ENCODE results near the gene VHLL. TPM values are rescaled to one million over a fixed set of nuclear protein-coding genes. Genes with fewer than 3 reads are reported as not detected.
A peak's percentile ranks its signal among the peaks of the same experiment; 100 is the strongest.

Gene VHLL
- total RNA-seq, 1 donor: not detected

DNA sequence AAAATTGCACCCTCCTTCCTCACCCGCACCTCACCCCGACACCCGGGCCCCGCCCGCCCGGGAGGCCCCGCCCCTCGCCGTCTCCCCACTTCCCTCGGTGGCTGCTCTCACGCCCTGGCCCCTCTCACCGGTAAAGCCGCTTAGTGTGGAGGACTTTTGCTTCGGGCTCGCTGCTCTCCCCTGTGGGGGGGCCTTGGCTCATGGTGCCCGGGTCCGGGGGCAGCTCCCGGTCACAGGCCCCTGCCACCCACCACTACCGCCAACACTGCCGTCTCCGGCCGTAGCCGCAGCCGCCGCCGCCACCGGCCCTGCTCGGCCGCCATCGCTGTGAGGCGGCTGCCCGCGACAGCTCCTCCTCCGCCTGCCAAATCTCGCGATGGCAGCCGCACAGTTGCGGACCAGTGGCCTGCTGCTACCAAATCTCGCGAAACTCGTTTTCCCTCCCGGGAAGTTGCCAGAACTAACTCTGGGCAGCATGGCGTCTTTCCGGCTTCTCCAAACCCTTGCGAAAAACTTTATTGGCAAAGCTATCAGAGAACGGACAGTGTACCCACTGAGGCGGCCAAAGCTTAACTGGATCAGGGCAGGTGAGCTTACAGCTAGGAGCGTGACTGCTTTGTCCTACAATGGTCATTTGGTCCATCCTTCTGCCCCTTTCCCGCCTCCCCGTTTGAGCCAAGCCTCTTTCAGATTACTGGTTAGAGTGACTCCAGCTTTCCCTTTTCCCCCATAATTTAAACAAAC is 16.5 kb downstream of the VHLL start, which contains the start of gene SMG5:
Gene SMG5 (minus strand): TSS at position 347 of the 744 bp plus-strand sequence. CDS start 145 bp downstream, at position 202.
- H3K27ac ChIP-seq (ENCODE audit: low read depth, low read length): peak within 1 kb of the TSS; percentile 71
- H3K36me3 ChIP-seq (ENCODE audit: insufficient read depth, low read length): peaks cover 17% of the 10 kb centered on the region
- H3K4me2 ChIP-seq (ENCODE audit: insufficient read depth, low read length): peak within 1 kb of the TSS; percentile 99
- peak within 1 kb of the TSS; percentile 82 for H3K4me3 ChIP-seq (ENCODE audit: insufficient read depth, low read length)
- no peaks in the 10 kb centered on the region for H3K27me3 ChIP-seq (ENCODE audit: insufficient read depth, low read length)
- peaks cover 41% of the 10 kb centered on the region for H4K20me1 ChIP-seq (ENCODE audit: insufficient read depth, low read length)
- H3K4me1 ChIP-seq (ENCODE audit: insufficient read depth, low read length): peaks cover 31% of the 10 kb centered on the region
- DNase-seq (ENCODE audit: insufficient read length, low spot score, missing footprints): peak; percentile 99
- peak within 1 kb of the TSS; percentile 91 for H2AFZ ChIP-seq (ENCODE audit: low read length)
- H3K9me3 ChIP-seq (ENCODE audit: low read depth, low read length): no peaks in the 10 kb centered on the region
- peaks cover 50% of the 10 kb centered on the region for H3K79me2 ChIP-seq (ENCODE audit: insufficient read depth, low read length)
- TF ChIP-seq, protein P1, sequence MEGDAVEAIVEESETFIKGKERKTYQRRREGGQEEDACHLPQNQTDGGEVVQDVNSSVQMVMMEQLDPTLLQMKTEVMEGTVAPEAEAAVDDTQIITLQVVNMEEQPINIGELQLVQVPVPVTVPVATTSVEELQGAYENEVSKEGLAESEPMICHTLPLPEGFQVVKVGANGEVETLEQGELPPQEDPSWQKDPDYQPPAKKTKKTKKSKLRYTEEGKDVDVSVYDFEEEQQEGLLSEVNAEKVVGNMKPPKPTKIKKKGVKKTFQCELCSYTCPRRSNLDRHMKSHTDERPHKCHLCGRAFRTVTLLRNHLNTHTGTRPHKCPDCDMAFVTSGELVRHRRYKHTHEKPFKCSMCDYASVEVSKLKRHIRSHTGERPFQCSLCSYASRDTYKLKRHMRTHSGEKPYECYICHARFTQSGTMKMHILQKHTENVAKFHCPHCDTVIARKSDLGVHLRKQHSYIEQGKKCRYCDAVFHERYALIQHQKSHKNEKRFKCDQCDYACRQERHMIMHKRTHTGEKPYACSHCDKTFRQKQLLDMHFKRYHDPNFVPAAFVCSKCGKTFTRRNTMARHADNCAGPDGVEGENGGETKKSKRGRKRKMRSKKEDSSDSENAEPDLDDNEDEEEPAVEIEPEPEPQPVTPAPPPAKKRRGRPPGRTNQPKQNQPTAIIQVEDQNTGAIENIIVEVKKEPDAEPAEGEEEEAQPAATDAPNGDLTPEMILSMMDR (IDR thresholded peaks at IDR 0.05; ENCODE audit: extremely low read depth, low read depth, low read length): no peak

DNA sequence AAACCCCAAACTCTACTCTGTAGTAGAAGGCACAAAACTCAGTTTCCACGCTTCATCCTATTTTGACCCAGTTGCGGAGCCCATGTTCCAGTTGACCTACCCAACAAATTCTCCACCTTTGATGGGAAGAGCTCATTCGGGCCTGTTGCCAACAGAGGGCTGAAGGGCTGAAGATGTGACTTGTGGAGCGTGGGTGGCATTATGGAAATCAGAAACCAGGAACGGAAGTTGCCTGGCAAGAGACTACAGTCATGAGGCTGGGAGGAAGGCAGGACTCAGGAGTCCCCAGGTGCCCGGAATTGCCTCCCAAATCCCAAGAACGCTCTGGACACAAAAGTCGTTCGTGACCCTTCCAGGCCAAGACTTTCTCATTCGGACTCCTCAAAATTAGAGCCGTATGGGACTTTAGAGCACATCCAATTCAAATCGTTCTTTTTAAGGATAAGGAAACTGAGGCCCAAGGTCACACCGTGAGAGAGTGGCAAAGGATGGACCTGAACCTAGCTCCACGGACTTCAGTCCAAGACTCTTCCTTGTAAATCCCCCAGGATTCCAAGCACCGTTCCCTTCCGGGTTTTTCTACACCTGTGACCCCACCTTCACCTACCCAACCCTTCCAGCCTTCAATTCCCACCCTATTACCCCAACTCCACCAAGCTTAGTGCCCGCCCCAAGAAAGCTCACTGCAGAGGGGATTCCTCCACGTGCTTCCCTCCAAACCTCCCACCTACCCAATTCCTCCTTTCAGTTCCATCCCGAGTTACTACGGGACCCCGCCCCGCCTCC is 17.2 kb downstream of the VHLL start:
- H3K4me3 ChIP-seq (ENCODE audit: insufficient read depth, low read length): peak overlapping the region; percentile 82
- peak overlapping the region; percentile 11 for H2AFZ ChIP-seq (ENCODE audit: low read length)
- no peak for DNase-seq (ENCODE audit: insufficient read length, low spot score, missing footprints)

DNA sequence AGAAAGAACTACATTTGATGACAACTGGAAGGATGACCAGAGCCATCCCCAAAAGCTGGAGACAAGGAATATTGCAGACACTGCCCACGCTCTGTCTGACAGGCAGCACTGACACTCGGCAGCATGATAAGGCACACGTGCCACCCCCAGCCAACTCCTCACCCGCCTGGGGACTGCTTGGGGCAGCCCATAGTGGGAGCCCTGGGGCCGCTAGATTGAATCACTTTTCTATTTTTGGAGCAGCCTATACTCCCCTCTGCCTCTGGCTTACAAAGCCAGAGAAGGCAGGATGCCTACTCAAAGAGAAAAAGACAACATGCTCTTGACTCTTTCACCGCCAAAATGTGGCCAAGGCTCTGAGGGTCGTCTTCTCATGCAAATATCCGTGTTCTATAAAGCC is 17.8 kb downstream of the VHLL start:
- peaks cover 50% of the 10 kb centered on the region for H3K79me2 ChIP-seq (ENCODE audit: insufficient read depth, low read length)
- H2AFZ ChIP-seq (ENCODE audit: low read length): no peak overlapping the region
- peaks cover 41% of the 10 kb centered on the region for H4K20me1 ChIP-seq (ENCODE audit: insufficient read depth, low read length)
- TF ChIP-seq, protein P1 (IDR thresholded peaks at IDR 0.05; ENCODE audit: extremely low read depth, low read depth, low read length): peak; percentile 26
- DNase-seq (ENCODE audit: insufficient read length, low spot score, missing footprints): peak; percentile 91
- peak overlapping the region; percentile 99 for H3K4me2 ChIP-seq (ENCODE audit: insufficient read depth, low read length)
- peaks cover 30% of the 10 kb centered on the region for H3K36me3 ChIP-seq (ENCODE audit: insufficient read depth, low read length)
- H3K27me3 ChIP-seq (ENCODE audit: insufficient read depth, low read length): no peaks in the 10 kb centered on the region
- no peaks in the 10 kb centered on the region for H3K9me3 ChIP-seq (ENCODE audit: low read depth, low read length)
- H3K4me1 ChIP-seq (ENCODE audit: insufficient read depth, low read length): peaks cover 37% of the 10 kb centered on the region
- peak overlapping the region; percentile 82 for H3K4me3 ChIP-seq (ENCODE audit: insufficient read depth, low read length)
- H3K27ac ChIP-seq (ENCODE audit: low read depth, low read length): peak overlapping the region; percentile 71

More for the DNA sequence above, 17.2 kb downstream of the VHLL start:
- TF ChIP-seq, protein P1 (IDR thresholded peaks at IDR 0.05; ENCODE audit: extremely low read depth, low read depth, low read length): no peak
- H3K4me2 ChIP-seq (ENCODE audit: insufficient read depth, low read length): peak overlapping the region; percentile 99
- no peaks in the 10 kb centered on the region for H3K9me3 ChIP-seq (ENCODE audit: low read depth, low read length)
- no peaks in the 10 kb centered on the region for H3K27me3 ChIP-seq (ENCODE audit: insufficient read depth, low read length)
- peaks cover 50% of the 10 kb centered on the region for H3K79me2 ChIP-seq (ENCODE audit: insufficient read depth, low read length)
- H3K27ac ChIP-seq (ENCODE audit: low read depth, low read length): peak overlapping the region; percentile 71
- peaks cover 34% of the 10 kb centered on the region for H3K4me1 ChIP-seq (ENCODE audit: insufficient read depth, low read length)
- H3K36me3 ChIP-seq (ENCODE audit: insufficient read depth, low read length): peaks cover 24% of the 10 kb centered on the region
- peaks cover 41% of the 10 kb centered on the region for H4K20me1 ChIP-seq (ENCODE audit: insufficient read depth, low read length)

DNA sequence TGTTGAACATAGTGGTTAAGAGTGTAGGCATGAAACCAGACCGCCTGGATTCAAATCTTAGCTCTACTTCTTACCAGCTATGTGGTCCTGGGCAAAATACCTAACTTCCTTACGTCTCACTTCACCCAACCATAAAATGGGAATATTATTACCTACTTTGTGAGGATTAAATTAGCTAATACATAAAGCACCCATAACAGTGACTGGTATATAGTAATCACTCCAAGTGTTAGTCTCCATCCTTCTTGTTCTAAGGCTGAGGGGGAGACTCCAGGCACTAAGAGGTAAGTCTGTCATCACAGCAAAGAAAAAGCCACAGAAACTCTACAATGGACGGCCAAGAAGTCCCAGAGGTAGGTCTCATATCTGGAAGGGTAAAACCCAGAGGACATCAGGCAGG is 19.3 kb downstream of the VHLL start:
- Histone ChIP-seq H4K20me1 (ENCODE audit: insufficient read depth, low read length) (peaks cover 41% of the 10 kb centered on the region), H3K79me2 (ENCODE audit: insufficient read depth, low read length) (peaks cover 50% of the 10 kb centered on the region), H3K36me3 (ENCODE audit: insufficient read depth, low read length) (peaks cover 42% of the 10 kb centered on the region), H3K4me3 (ENCODE audit: insufficient read depth, low read length) (no peak overlapping the region), H3K27me3 (ENCODE audit: insufficient read depth, low read length) (no peaks in the 10 kb centered on the region), H3K4me2 (ENCODE audit: insufficient read depth, low read length) (no peak overlapping the region), H3K9me3 (ENCODE audit: low read depth, low read length) (no peaks in the 10 kb centered on the region), H3K27ac (ENCODE audit: low read depth, low read length) (no peak overlapping the region), H3K4me1 (ENCODE audit: insufficient read depth, low read length) (peaks cover 33% of the 10 kb centered on the region), H2AFZ (ENCODE audit: low read length) (no peak overlapping the region)
- DNase-seq (ENCODE audit: insufficient read length, low spot score, missing footprints): no peak
- TF ChIP-seq, protein P1 (IDR thresholded peaks at IDR 0.05; ENCODE audit: extremely low read depth, low read depth, low read length): no peak

Measured in osteoblast (primary cell).